HG03196 (cell line): ENCODE data around the gene MAP7D1.
"Not testable (repeated sequence)": the region's sequence is repeated elsewhere in the genome, so short reads cannot be mapped to it uniquely, and the experiment has no call there.

Experiments used
- ATAC-seq: cut with Tn5 transposase; IDR thresholded peaks from one replicate; pipeline ENCODE4 v1.9.1; 2021; ENCODE audit not compliant: unreplicated experiment

MAP7D1 gene

DNA sequence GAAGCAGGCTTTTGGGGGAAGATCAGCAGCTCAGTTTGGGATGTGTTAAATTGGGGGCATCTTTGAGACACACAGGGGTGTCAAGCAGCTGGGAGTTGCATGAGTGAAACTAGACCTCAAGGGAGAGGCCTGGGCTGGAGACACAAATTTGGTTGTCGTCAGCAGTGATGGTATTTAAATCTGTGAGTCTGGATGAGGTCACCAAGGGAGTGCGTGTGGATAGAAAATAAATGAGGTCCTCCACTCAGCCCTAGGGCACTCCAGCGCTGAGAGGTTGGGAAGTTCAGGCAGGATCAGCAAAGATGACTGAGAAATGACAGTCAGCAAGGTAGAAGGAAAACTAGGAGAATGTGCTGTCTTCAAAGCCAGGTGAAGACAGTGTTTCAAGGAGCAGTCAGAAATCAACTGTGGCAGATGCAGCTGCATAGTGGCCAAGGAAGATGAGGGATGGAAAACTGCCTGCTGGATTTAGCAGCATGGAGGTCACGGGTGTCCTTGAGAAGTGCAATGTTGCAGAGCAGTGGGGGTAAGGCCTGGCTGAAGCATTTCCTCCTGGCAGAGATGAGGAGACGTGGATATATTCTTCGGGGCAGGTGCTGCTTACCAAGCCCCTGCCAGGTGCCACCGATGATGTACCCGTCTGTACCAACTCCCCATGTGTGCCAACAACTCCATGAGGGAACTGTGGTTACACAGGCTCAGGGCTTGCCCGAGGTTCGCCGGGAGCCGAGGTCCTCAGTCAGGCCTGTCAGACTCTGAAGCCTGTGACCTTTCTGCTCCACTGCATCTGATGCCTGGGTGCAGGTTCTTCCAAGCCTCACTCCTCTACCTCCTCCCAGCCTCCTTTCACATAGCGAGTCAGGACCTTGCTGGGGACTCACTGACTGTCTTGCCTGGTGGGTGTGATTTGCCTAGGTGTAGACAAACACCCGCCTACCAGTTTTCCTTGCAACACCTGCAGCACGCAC is 11.3 kb downstream of the MAP7D1 start:
- no peak for ATAC-seq

DNA sequence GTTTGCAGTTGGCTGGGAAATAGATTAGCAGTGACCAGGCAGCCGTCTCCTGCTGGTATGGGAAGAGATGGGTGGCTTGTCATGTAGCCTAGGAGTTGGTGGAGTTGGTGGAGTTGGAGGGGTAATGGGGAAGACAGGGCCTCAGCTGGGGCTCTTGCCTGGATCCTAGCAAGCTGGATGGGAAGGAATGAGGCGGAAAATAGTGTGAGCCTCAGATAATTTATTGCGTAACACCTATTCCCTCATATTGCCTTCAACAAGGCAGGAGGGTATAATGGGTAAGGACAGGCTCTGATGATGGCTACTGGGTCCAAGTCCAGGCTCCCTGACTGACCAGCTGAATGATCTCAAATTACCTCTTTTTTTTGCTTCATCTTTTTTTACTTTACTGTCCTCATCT is 12.6 kb downstream of the MAP7D1 start:
- ATAC-seq: no peak

DNA sequence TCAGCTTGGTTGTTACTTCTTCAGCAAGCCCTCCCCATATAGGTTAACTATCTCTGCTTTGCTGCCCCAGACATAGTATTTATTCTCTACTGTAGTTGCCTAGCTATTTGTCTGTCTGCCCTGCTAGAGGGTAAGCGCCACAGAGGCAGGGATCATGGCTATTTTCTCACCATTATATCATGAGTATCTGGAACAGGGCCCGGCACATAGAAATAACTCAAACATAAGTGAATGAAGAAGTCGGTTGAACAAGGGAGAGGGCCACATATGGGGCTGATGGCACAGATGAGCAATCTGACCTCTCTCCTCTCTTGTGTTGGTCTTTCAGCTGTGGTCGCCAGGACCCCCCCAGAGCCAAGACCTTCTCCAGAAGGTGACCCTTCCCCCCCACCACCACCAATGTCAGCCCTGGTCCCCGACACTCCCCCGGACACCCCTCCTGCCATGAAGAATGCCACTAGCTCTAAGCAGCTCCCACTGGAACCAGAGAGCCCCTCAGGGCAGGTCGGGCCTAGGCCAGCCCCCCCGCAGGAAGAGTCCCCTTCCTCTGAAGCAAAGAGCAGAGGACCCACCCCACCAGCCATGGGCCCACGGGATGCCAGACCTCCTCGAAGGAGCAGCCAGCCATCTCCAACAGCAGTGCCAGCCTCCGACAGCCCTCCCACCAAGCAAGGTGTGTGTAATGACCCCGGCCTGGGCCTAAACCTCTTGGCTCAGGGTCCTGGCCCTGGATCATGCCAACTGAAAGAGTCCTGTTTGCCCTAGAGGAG is 14.9 kb downstream of the MAP7D1 start:
- no peak for ATAC-seq

DNA sequence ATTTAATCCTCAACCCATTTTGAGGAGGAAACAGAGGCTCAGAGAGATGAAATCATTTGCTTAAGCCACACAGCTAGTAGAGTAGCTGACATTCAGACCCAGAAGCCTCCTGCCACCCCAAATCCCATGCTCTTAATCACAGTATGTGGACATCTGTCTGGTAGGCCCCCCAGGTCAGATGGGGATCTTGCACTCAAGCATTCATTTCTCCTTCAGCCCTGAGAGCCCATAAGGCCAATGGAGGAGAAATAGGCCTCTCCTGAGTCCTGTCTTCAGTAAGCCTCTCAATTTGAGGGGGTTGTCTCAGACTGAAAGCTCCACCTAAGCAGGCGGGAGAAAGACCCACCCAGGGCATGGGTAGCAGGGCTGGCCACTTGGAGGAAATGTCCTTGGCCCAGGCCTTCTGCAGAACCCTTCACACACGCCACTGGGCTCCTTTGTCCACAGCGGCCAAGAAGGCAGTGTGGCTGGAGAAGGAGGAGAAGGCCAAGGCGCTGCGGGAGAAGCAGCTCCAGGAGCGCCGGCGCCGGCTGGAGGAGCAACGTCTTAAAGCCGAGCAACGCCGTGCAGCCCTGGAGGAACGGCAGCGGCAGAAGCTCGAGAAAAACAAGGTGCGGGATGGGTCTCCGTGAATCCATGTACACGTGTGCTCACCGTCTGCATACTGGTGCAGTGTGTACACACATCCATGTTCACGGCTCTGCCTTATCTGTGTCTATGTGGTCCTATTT is 16.2 kb downstream of the MAP7D1 start:
- ATAC-seq: no peak

DNA sequence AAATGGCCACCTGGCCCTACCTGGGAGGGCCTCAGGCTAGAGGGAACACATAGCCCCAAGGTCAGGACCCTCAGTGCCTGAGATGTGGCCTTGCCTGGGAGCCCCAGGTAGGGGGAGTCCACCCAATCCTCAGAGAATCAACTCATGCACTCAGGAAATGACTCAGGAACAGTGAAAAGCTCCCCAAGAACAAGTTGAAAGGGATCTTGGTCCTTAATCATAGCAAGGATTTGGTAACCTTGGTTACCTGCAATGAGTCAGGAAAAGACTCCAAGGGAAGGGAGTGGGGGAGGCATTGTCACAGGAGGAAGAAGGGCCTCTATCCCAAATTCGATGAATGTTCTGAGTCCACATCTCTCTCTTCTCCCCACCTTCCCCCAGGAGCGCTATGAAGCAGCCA is 17.0 kb downstream of the MAP7D1 start:
- no peak for ATAC-seq

DNA sequence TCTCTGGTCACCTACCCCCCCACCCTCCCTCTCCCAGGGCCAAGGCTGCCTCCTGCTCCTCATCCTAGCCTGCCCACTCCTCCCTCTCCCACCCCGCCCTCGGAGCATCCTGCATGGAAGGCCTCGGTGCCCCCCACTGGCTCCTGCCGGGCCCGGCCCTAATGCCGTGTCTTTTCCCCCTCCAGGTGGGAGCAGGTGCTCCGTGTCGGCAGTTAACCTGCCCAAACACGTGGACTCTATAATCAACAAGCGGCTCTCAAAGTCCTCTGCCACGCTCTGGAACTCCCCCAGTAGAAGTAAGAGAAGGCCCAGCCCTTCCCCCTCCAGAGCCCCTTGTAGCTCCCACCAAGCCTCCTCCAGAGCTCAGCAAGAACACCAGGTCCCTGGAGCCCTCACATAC is 18.8 kb downstream of the MAP7D1 start:
- no peak for ATAC-seq

DNA sequence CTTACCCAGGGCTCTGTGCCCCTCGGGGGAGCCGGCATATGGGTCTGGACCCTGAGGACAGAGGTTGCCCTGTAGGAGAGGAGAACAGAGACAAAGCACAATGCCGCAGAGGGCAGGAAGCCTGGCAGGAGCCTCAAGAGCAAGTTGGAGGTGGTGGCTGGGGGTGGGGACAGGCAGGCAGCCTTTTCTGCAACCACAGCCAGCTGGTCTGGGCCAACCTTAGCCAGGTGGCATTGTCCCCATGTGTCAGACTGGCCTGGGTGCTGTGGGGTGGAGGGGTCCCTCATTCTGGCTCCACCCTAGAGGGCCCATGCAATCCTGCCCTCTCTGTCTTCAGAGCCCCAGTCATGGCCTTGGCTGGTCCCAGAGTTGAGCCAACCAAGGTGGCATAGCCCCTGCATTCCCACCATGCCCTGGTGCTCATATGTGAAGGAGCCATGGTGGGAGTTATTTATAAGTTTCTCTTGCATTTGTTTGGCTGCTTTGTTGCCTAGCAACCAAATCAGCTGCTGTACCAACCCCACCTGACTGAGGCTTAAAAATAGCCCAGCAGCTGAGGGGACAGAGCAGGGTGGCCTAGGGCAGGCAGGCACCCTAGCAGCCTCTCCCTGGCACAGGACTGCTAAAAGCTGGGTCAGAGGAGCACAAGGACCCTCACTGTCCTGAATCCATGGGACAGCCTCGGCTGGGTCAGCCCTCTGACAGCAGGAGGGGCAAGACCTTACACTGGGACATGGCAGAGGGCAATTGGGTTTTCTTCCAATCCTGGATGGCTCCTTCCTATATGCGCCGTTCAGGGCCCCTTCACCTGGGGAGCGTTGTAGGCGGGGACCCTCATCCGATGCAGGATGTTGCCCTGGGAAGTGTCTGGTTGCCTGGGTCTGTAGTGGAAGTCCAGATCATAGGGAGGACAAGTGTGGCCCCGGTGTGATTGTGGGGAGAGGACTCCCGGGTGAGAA is 19.5 kb downstream of the MAP7D1 start:
- ATAC-seq: no peak

DNA sequence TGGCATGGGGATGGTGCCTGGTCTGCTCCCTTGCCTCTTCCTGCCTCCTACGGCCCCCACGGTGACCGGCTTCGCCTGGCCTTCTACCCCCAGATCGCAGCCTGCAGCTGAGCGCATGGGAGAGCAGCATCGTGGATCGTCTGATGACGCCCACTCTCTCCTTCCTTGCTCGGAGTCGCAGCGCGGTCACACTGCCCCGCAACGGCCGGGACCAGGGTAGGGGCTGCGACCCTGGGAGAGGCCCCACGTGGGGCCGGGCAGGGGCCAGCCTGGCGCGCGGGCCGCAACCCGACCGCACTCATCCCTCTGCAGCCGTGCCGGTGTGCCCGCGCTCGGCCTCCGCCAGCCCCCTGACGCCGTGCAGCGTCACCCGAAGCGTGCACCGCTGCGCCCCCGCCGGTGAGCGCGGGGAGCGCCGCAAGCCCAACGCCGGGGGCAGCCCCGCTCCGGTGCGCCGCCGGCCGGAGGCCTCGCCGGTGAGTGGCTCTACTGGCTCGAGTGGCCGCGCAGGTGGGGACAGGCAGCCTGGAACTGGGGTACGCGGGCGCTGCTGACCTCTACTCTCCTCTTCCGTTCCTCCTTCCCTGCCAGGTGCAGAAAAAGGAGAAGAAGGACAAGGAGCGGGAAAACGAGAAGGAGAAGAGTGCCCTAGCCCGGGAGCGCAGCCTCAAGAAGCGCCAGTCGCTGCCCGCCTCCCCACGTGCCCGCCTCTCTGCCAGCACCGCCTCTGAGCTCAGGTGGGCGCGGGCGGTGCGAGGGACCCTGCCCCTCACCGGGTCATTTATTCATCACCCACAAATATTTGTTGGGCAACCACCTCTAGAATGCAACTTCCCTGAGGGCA is 20.4 kb downstream of the MAP7D1 start:
- ATAC-seq: no peak

DNA sequence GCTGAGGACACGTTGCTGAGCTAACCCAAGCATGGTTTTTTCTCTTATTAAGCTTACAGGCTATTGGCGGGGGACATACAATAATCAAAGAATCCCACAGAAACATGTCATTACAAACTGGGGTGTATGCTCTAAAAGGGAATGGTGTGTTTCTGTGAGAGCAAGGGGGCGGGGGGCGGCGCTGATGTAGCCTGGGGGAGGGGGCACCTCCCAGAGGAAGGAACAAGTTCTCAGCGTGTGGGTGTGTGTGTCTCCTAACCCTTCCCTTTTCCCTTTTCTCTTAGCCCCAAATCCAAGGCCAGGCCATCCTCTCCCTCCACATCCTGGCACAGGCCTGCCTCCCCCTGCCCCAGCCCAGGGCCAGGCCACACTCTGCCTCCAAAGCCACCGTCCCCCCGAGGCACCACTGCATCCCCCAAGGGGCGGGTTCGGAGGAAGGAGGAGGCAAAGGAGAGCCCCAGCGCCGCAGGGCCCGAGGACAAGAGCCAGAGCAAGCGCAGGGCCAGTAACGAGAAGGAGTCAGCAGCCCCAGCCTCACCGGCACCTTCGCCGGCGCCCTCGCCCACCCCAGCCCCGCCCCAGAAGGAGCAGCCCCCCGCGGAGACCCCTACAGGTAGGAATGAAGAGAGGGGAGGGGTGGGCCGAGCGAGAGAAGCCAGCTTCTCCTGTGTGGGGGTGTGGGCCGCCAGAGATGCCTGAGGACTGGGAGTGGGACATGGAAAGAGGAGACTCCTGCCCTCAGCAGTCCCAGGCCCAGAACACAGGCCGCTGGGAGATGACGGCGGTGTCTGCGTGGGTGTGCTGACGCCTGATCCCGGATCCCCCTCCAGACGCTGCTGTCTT is 21.9 kb downstream of the MAP7D1 start:
- ATAC-seq: no peak

DNA sequence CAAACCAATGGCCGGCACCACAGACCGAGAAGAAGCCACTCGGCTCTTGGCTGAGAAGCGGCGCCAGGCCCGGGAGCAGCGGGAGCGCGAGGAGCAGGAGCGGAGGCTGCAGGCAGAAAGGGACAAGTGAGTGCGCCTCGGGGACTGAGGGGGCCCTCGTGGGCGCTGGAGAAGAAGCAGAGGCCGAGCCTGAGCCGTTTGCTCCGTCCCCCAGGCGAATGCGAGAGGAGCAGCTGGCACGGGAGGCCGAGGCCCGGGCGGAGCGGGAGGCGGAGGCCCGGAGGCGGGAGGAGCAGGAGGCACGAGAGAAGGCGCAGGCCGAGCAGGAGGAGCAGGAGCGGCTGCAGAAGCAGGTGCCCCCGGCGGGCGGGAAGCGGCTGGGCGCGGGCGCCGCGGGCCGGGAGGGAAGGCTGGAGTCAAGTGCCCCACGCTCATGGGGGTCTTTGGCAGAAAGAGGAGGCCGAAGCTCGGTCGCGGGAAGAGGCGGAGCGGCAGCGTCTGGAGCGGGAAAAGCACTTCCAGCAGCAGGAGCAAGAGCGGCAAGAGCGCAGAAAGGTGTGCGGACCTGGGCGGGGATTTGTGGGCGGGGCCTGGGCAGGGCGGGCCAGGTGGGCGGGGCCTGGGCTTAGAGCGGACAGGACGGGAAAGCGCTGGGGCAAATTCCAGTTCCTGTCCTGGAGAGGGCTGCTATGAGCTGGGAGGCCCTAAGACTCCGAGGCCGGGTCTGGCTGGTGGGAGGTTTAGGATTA is 22.7 kb downstream of the MAP7D1 start:
- ATAC-seq: no peak

DNA sequence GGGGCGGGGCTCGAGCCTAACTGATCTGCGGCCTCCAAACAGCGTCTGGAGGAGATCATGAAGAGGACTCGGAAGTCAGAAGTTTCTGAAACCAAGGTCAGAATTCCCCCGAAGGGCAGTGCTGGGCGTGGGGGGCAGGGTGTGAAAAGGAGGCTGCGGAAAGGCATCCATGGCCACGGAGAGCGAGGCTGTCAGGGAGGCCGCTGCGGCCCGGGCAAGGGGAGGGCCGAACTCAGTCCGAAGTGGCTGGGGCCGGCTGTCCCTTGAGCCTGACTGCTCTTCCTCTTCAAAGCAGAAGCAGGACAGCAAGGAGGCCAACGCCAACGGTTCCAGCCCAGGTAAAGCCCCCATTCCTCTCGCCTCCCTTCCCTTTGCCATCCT is 23.2 kb downstream of the MAP7D1 start:
- no peak for ATAC-seq

DNA sequence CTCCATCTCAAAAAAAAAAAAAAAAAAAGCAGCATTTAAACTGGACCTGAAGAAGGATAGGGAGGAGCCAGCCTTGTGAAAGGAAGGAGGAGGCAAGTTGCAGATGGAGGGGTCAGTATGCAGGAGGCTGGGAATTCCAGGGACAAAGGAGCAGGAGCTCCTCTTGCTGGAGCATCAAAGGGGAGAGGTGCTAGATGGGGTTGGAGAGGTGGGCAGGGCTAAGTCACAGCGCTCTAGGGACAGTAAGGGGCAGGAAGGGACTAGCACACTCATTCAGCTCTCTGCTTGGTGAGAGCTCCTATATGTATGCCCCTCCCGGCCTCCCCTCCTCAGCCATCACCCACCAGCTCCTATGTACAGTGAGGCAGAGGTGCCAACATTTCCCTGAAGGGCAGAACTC is 26.8 kb downstream of the MAP7D1 start:
- ATAC-seq: no peak

DNA sequence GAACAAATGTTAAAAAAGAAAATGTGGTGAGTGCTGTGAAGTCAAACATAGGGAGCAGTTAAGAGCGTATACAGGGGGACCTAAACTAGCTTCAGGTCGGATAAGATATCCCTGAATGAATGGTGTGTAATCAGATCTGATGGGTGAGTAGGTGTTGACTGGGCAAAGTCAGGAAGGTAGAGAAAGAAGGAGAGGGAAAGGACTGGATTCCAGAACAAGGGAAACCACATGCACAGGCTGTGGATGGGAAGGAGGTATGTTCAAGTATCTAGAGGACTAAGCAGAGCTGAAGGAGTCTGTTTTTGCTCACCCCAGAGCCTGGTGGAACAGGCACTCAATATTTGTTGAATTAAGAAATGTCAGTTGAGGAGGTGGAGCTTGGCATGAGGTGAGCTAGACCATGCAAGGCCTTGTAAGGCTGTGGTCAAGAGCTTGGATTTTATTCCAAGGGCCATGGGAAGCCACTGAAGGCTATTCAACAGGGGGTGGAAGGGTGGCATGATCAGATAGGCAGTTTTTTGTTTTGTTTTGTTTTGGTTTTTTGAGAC is 27.4 kb downstream of the MAP7D1 start:
- no peak for ATAC-seq

DNA sequence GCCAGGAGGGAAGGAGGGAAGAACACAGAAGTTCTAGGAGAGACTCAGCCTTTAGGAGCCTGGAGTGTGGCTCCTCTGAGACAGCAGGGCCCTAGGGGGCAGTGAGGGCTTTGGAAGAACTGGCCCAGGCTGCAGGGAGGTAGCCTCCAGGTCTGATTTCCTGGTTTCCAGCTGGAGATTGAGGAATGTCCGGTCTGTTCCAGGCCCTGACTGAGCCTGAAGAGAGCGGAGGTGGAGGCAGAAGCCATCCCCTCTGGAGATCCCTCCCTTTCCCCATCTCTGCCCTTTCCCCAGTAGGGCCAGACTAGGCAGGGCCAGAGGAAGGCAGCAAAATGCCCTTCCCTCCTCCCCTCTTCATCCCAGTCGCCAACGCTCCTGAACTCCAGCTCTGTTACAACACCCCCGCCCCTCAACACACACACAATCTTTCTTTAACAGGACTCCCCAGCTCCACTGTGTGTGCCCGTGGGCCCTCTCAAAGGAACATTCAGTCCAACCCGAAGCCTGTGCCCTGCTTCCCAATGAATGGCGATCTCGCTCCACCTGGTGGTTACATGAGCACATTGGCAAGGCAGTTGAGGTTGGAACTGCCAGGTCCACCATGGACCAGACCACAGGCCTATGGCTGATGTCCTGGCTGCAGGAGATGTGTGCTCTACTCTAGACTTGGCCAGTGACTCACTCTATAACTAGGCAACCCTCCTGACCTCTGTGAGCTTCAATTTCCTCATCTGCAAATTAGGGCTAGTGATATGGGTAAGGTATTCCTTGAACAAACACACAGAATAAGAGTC is 32.0 kb downstream of the MAP7D1 start:
- peak; percentile 66 for ATAC-seq

DNA sequence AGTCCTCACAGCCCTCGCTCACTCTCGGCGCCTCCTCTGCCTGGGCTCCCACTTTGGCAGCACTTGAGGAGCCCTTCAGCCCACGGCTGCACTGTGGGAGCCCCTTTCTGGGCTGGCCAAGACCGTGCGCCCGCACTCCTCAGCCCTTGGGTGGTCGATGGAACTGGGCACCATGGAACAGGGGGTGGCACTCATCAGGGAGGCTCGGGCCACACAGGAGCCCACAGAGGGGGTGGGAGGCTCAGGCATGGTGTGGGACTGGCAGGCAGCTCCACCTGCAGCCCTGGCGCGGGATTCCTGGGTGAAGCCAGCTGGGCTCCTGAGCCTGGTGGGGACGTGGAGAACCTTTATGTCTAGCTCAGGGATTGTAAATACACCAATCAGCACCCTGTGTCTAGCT is 40.8 kb downstream of the MAP7D1 start:
- ATAC-seq: not testable (repeated sequence)

DNA sequence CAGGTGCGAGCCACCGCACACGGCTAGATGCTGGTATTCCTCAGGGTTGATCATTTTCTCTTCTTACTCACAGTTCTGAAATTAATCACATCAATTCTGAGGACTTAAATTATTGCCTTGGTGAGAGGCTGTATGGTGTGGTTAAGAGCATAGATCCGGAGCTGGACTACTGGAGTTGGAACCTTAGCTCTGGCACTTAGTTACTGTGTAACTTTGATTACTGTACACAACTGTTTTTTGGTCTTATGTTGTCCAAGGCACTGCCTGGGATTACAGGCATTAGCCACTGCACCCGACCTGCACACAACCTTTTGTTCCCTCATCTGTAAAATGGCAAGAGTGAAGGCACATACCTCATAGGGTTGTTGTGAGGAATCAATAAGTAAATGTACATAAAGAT is 42.7 kb downstream of the MAP7D1 start:
- no peak for ATAC-seq
